Bronchial epithelial cell (primary cell): ENCODE results near the gene TBC1D22A. TPM values are rescaled to one million over a fixed set of nuclear protein-coding genes. Genes with fewer than 3 reads are reported as not detected.

Source experiments
- DNase-seq: peaks from one replicate; pipeline ENCODE4 v3.0.0-alpha.2; 2010; ENCODE audit warnings: low read depth
- FAIRE-seq: peaks from 2 replicates; lab custom pipeline; 2011; peaks lifted over from hg19 to GRCh38; lab: Jason Lieb, UNC
- H3K27me3 ChIP-seq: 2 replicates; pipeline ENCODE4 v1.5.1; 2011; ENCODE audit warnings: low read length; ENCODE audit not compliant: control insufficient read depth, insufficient read depth
- H3K36me3 ChIP-seq: 2 replicates; pipeline ENCODE4 v1.5.1; 2011; ENCODE audit warnings: low read length; ENCODE audit not compliant: control insufficient read depth, insufficient read depth
- H3K4me3 ChIP-seq: 2 replicates; pipeline ENCODE4 v1.5.1; 2011; ENCODE audit warnings: mild to moderate bottlenecking, low read depth, low read length, control low read depth
- CTCF ChIP-seq: IDR thresholded peaks from 2 replicates; pipeline ENCODE4 v1.5.1; 2011; ENCODE audit warnings: mild to moderate bottlenecking, moderate library complexity, low read length, control low read depth, inconsistent platforms; ENCODE audit not compliant: insufficient read depth, severe bottlenecking
- total RNA-seq: library from RNA; depleted of rRNA; stranded (reverse); fragments of >200 nt; gene quantifications from 2 replicates; pipeline ENCODE4 v1.2.1, GENCODE V29; 2014

Gene TBC1D22A
- total RNA-seq, 1 donor from 2014 or later, result 10.0 TPM

- H3K36me3 ChIP-seq, result no peaks in the 10 kb centered on the region
- no peak for FAIRE-seq
- TF ChIP-seq CTCF, result no peak
Observed at GRCh38 chr22:47050401-47051051, 288.1 kb downstream of the TBC1D22A start.

GRCh38 chr22:47051441-47052071 lies 289.1 kb downstream of the TBC1D22A start:
- no peaks in the 10 kb centered on the region for H3K36me3 ChIP-seq
- no peak for TF ChIP-seq CTCF
- H3K27me3 ChIP-seq, result no peaks in the 10 kb centered on the region
- DNase-seq (no peak), FAIRE-seq (no peak)
- H3K4me3 ChIP-seq, result no peak overlapping the region

More at GRCh38 chr22:47050401-47051051, 288.1 kb downstream of the TBC1D22A start:
- DNase-seq, result no peak
- no peak overlapping the region for H3K4me3 ChIP-seq
- no peaks in the 10 kb centered on the region for H3K27me3 ChIP-seq

GRCh38 chr22:47052236-47053012 lies 290.0 kb downstream of the TBC1D22A start:
- no peaks in the 10 kb centered on the region for H3K27me3 ChIP-seq
- H3K36me3 ChIP-seq, result no peaks in the 10 kb centered on the region
- no peak overlapping the region for H3K4me3 ChIP-seq
- DNase-seq (no peak), FAIRE-seq (no peak)
- no peak for TF ChIP-seq CTCF

- no peak for DNase-seq
- peak; percentile 7 for FAIRE-seq
- no peak for TF ChIP-seq CTCF
- Histone ChIP-seq H3K4me3 (no peak overlapping the region), H3K27me3 (no peaks in the 10 kb centered on the region), H3K36me3 (peaks cover 2% of the 10 kb centered on the region)
Observed at GRCh38 chr22:47053013-47053725, 290.7 kb downstream of the TBC1D22A start.

GRCh38 chr22:47053726-47054141 lies 291.3 kb downstream of the TBC1D22A start:
- DNase-seq (no peak), FAIRE-seq (peak; percentile 86)
- Histone ChIP-seq H3K4me3 (no peak overlapping the region), H3K36me3 (peaks cover 2% of the 10 kb centered on the region), H3K27me3 (no peaks in the 10 kb centered on the region)
- TF ChIP-seq CTCF, result no peak
